Cardiac fibroblast (primary cell): ENCODE data around the gene ARMC3.

ENCODE experiments used
- DNase-seq, 2 donors: peaks; one replicate each; pipeline versions ENCODE4 v3.0.0 to v3.0.0-alpha.2; 2010; ENCODE audit warnings: low read depth in 2 of 2
- H3K4me3 ChIP-seq, 2 donors: replicated peaks in 1 of 2; 1 replicate in 1 of 2; 2 replicates in 1 of 2; pipeline ENCODE4 v1.5.1; 2011; ENCODE audit warnings: low read depth in 2 of 2, low read length in 2 of 2, mild to moderate bottlenecking in 2 of 2, moderate library complexity in 1 of 2
- CTCF ChIP-seq: IDR thresholded peaks from one replicate; pipeline ENCODE4 v1.5.1; 2011; ENCODE audit warnings: low read depth, mild to moderate bottlenecking, low read length, inconsistent platforms

Gene ARMC3

GRCh38 chr10:23051855-23052331, 124.0 kb downstream of the ARMC3 start:
- no peak for DNase-seq
- no peak for TF ChIP-seq CTCF
- no peak overlapping the region for H3K4me3 ChIP-seq

- H3K4me3 ChIP-seq, result no peak overlapping the region
- TF ChIP-seq CTCF, result no peak
- DNase-seq, result peak; percentile 9 to 50
These were observed 125.2 kb downstream of the ARMC3 start for GRCh38 chr10:23053036-23053435.

GRCh38 chr10:23055424-23056185, 127.8 kb downstream of the ARMC3 start:
- DNase-seq, result no peak
- no peak for TF ChIP-seq CTCF
- H3K4me3 ChIP-seq, result no peak overlapping the region

- H3K4me3 ChIP-seq, result no peak overlapping the region
- TF ChIP-seq CTCF, result no peak
- no peak for DNase-seq
These were observed 128.3 kb downstream of the ARMC3 start for GRCh38 chr10:23056186-23056579.

GRCh38 chr10:23058366-23058765, 130.5 kb downstream of the ARMC3 start:
- DNase-seq, result no peak
- no peak for TF ChIP-seq CTCF
- no peak overlapping the region for H3K4me3 ChIP-seq

GRCh38 chr10:23060918-23061317, 133.1 kb downstream of the ARMC3 start:
- no peak overlapping the region for H3K4me3 ChIP-seq
- TF ChIP-seq CTCF, result no peak
- DNase-seq, result no peak
